ENCODE results near the gene NLRP13.

The NLRP13 gene

DNA sequence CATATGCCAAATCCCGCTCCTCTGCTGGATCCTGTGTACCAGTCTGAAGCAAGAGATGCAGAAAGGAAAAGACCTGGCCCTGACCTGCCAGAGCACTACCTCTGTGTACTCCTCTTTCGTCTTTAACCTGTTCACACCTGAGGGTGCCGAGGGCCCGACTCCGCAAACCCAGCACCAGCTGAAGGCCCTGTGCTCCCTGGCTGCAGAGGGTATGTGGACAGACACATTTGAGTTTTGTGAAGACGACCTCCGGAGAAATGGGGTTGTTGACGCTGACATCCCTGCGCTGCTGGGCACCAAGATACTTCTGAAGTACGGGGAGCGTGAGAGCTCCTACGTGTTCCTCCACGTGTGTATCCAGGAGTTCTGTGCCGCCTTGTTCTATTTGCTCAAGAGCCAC lies 73.7 kb downstream of the NLRP13 start:
- H3K36me3 ChIP-seq (ENCODE audit: control insufficient read depth in 1 of 2, insufficient read depth in 2 of 2, low read length in 2 of 2), result no peaks in the 10 kb centered on the region

DNA sequence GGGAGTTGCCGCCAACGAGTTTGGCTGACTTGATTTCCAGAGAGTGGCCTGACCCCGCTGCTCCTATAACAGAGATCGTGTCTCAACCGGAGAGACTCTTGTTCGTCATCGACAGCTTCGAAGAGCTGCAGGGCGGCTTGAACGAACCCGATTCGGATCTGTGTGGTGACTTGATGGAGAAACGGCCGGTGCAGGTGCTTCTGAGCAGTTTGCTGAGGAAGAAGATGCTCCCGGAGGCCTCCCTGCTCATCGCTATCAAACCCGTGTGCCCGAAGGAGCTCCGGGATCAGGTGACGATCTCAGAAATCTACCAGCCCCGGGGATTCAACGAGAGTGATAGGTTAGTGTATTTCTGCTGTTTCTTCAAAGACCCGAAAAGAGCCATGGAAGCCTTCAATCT lies 74.2 kb downstream of the NLRP13 start:
- H3K4me3 ChIP-seq (ENCODE audit: low read depth in 1 of 2, low read length in 2 of 2), result no peak overlapping the region
- no peaks in the 10 kb centered on the region for H3K4me1 ChIP-seq (ENCODE audit: control insufficient read depth in 1 of 2, insufficient read depth in 2 of 2, low read length in 2 of 2)
- H3K27ac ChIP-seq (ENCODE audit: low read depth, low read length), result no peak overlapping the region
- H3K36me3 ChIP-seq (ENCODE audit: control insufficient read depth in 1 of 2, insufficient read depth in 2 of 2, low read length in 2 of 2), result no peaks in the 10 kb centered on the region
- no peaks in the 10 kb centered on the region for H3K9me3 ChIP-seq (ENCODE audit: control insufficient read depth in 1 of 2, low read length in 2 of 2)
- H3K9ac ChIP-seq (ENCODE audit: low read depth in 1 of 2, low read length in 2 of 2), result no peak overlapping the region
- H3K27me3 ChIP-seq (ENCODE audit: control insufficient read depth in 1 of 2, insufficient read depth in 2 of 2, low read length in 2 of 2), result no peaks in the 10 kb centered on the region

More for the DNA sequence above, 73.7 kb downstream of the NLRP13 start:
- no peaks in the 10 kb centered on the region for H3K27me3 ChIP-seq (ENCODE audit: control insufficient read depth in 1 of 2, insufficient read depth in 2 of 2, low read length in 2 of 2)
- no peaks in the 10 kb centered on the region for H3K4me1 ChIP-seq (ENCODE audit: control insufficient read depth in 1 of 2, insufficient read depth in 2 of 2, low read length in 2 of 2)
- no peak overlapping the region for H3K4me3 ChIP-seq (ENCODE audit: low read depth in 1 of 2, low read length in 2 of 2)
- H3K27ac ChIP-seq (ENCODE audit: low read depth, low read length), result no peak overlapping the region
- no peak overlapping the region for H3K9ac ChIP-seq (ENCODE audit: low read depth in 1 of 2, low read length in 2 of 2)
- H3K9me3 ChIP-seq (ENCODE audit: control insufficient read depth in 1 of 2, low read length in 2 of 2), result no peaks in the 10 kb centered on the region

DNA sequence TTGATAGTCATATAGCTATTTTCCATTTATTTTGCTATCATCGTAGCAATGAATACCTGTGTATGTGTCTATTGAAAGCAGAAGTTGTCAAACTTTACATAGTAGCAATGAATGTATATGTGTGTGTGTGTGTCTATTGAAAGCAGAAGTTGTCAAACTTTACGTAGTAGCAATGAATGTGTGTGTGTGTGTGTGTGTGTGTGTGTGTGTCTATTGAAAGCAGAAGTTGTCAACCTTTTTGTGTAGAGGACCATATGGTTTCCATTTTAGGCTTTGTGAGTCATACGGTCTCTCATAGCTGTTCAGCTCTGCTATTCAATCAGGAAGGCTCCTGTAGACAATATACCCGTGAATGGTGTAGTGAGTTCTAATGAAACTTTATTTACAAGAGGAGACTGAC lies 75.0 kb downstream of the NLRP13 start:
- Histone ChIP-seq H3K27ac (ENCODE audit: low read depth, low read length) (no peak overlapping the region), H3K4me3 (ENCODE audit: low read depth in 1 of 2, low read length in 2 of 2) (no peak overlapping the region), H3K27me3 (ENCODE audit: control insufficient read depth in 1 of 2, insufficient read depth in 2 of 2, low read length in 2 of 2) (no peaks in the 10 kb centered on the region), H3K9ac (ENCODE audit: low read depth in 1 of 2, low read length in 2 of 2) (no peak overlapping the region), H3K4me1 (ENCODE audit: control insufficient read depth in 1 of 2, insufficient read depth in 2 of 2, low read length in 2 of 2) (no peaks in the 10 kb centered on the region), H3K36me3 (ENCODE audit: control insufficient read depth in 1 of 2, insufficient read depth in 2 of 2, low read length in 2 of 2) (no peaks in the 10 kb centered on the region), H3K9me3 (ENCODE audit: control insufficient read depth in 1 of 2, low read length in 2 of 2) (no peaks in the 10 kb centered on the region)

DNA sequence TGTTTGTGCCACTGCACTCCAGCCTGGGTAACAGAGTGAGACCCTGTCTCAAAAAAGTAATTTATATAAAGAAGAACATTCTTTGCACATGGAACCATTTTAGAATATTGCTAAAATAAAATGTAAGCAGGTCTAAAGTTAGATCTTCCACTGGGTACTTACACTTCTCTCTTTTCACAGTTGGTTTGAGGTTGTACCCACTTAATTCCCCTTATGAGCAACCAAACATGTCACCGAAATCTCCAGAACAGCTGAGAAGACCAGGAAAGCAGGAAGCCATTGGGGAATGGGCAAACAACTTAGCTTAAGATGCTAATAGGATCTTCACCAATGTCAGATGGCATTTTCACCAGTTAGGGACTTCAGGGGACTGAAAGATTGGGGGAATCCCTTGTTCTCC lies 77.0 kb downstream of the NLRP13 start:
- H3K4me3 ChIP-seq (ENCODE audit: low read depth in 1 of 2, low read length in 2 of 2), result no peak overlapping the region
- H3K27me3 ChIP-seq (ENCODE audit: control insufficient read depth in 1 of 2, insufficient read depth in 2 of 2, low read length in 2 of 2), result no peaks in the 10 kb centered on the region
- H3K27ac ChIP-seq (ENCODE audit: low read depth, low read length), result no peak overlapping the region

More for the DNA sequence above, 77.0 kb downstream of the NLRP13 start:
- H3K36me3 ChIP-seq (ENCODE audit: control insufficient read depth in 1 of 2, insufficient read depth in 2 of 2, low read length in 2 of 2), result no peaks in the 10 kb centered on the region
- H3K9me3 ChIP-seq (ENCODE audit: control insufficient read depth in 1 of 2, low read length in 2 of 2), result no peaks in the 10 kb centered on the region
- H3K9ac ChIP-seq (ENCODE audit: low read depth in 1 of 2, low read length in 2 of 2), result no peak overlapping the region
- H3K4me1 ChIP-seq (ENCODE audit: control insufficient read depth in 1 of 2, insufficient read depth in 2 of 2, low read length in 2 of 2), result no peaks in the 10 kb centered on the region

Measured in duodenal mucosa (tissue), 2 donors.